ENCODE data around the gene OR6N1.

- no peak for TF ChIP-seq HDGF (IDR thresholded peaks at IDR 0.05; ENCODE audit: borderline replicate concordance)
- TF ChIP-seq FOXA1 (IDR thresholded peaks at IDR 0.05) = no peak
- no peak for TF ChIP-seq SUZ12 (IDR thresholded peaks at IDR 0.05)
- no peak for TF ChIP-seq FOXK2 (IDR thresholded peaks at IDR 0.05)
- TF ChIP-seq ARNT (IDR thresholded peaks at IDR 0.05) = no peak
- no peak for TF ChIP-seq ZNF384 (IDR thresholded peaks at IDR 0.05)
- no peak for TF ChIP-seq ELF4 (IDR thresholded peaks at IDR 0.05)
- no peak for TF ChIP-seq NFRKB (IDR thresholded peaks at IDR 0.05)
- TF ChIP-seq FOXM1 (IDR thresholded peaks at IDR 0.05; ENCODE audit: borderline replicate concordance) = no peak
- TF ChIP-seq SP1 (IDR thresholded peaks at IDR 0.05) = no peak
- no peak for TF ChIP-seq BHLHE40 (IDR thresholded peaks at IDR 0.05; ENCODE audit: borderline replicate concordance)
These were observed 47.6 kb downstream of the OR6N1 start for GRCh38 chr1:158724442-158724841.
